Measurements from ENCODE around the gene DNAH17.

Gene DNAH17

GRCh38 chr17:78598013-78598471 lies 20.8 kb upstream of the DNAH17 start:
- ChIA-PET POLR2A (ENCODE audit: low non-redundant PET) (no interaction called here), CTCF (interaction anchor here (1.3 kb wide), 1 partner anchor 111 kb away, joined by 5 read pairs; no protein-coding TSS in a partner anchor)
- no peak for DNase-seq (ENCODE audit: low spot score)
- H3K27ac ChIP-seq: no peak overlapping the region
- TF ChIP-seq CTCF (conservative IDR thresholded peaks at IDR 0.05; ENCODE audit: low read depth): no peak

DNA sequence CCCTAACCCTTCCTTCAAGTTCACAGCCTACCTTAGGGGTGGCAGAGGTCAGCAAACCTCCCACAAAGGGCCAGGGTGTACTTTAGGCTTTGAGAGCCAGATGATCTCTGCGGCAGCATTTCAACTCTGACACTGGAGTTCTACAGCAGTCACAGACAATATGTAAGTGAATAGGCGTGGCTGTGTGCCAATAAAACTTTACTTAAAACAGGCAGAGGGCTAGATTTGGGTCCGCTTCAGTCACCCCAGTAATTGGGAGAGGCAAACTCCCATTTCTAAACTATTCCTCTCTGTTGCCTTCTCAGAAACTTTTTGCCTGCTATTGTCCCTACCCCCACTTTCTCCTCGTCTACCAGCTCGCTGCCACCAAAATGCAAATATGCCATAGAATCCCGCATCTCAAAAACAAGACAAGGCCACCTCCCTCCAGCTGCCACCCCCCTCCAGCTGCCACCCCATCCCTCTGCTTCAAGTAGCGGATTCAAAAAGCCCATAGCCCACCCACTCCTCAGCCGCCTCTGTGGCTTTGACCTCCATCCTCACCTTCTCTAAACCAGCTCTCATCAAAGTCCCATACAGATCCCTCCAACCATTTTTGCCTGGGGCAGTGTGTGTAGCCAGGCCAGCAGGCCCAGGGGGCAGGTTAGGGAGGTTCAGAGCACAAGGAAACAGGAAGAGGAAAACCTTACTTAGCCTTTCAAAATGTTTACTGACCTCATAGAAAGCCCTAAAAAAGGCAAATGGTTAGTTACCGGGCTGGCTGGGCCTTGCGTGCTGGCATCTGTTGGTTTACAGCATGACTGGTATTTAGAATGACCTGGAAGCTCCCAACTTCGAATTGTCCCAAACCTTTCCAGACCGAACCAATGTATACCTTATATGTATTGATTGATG lies 19.9 kb upstream of the DNAH17 start:
- ChIA-PET CTCF (interaction anchor here (0.7 to 1.3 kb wide), 2 partner anchors 92 to 112 kb away, joined by 4 to 5 read pairs; no protein-coding TSS in a partner anchor), POLR2A (ENCODE audit: low non-redundant PET) (no interaction called here)
- no peak for TF ChIP-seq CTCF (conservative IDR thresholded peaks at IDR 0.05; ENCODE audit: low read depth)
- DNase-seq (ENCODE audit: low spot score): no peak
- peak overlapping the region; percentile 22; the same call in 1 of the 2 replicates for H3K27ac ChIP-seq

GRCh38 chr17:78595135-78595810 lies 18.1 kb upstream of the DNAH17 start:
- TF ChIP-seq CTCF (conservative IDR thresholded peaks at IDR 0.05; ENCODE audit: low read depth): no peak
- ChIA-PET POLR2A (ENCODE audit: low non-redundant PET) (no interaction called here), CTCF (no interaction called here)
- no peak overlapping the region for H3K27ac ChIP-seq
- DNase-seq (ENCODE audit: low spot score): no peak

DNA sequence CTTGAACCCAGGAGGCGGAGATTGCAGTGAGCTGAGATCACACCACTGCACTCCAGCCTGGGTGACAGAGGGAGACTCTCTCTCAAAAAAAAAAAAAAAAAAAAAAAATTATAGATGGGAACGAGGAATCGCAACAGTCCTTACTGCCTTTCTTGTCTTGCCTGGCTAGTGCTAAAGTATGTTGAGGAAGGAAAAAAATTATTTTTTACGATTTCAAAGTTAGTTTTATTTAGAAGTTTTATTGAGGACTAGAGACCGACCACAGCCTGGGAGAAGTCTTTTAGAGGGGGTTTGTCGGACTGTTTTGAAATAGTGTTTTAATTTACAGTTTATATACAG lies 15.8 kb upstream of the DNAH17 start:
- DNase-seq (ENCODE audit: low spot score): no peak
- ChIA-PET CTCF (no interaction called here), POLR2A (ENCODE audit: low non-redundant PET) (no interaction called here)
- TF ChIP-seq CTCF (conservative IDR thresholded peaks at IDR 0.05; ENCODE audit: low read depth): no peak
- H3K27ac ChIP-seq: peak overlapping the region; percentile 95

GRCh38 chr17:78591263-78591671 lies 14.1 kb upstream of the DNAH17 start:
- no peak for TF ChIP-seq CTCF (conservative IDR thresholded peaks at IDR 0.05; ENCODE audit: low read depth)
- CTCF ChIA-PET: no interaction called here
- POLR2A ChIA-PET (ENCODE audit: low non-redundant PET): no interaction called here
- DNase-seq (ENCODE audit: low spot score): no peak
- peak overlapping the region; percentile 95 for H3K27ac ChIP-seq

DNA sequence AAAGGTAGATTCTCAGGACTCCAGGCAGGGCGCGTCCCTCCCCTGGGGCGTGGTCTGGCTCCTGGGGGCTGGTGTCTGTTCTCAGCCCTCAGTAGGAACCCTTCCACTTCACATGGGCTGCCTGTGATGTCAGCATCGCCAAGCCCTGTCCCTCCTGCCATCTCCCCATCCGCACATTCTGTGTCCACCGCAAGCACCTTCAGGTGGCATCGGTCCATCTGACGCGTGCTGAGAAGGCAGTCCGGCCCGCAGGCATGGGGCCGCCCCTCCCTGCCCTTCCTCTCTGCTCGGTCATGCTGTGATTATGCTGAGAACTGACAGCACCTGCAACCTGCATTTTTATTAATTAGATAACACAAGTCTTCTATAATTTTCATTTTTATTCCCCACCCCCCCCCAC lies 12.7 kb upstream of the DNAH17 start:
- H3K27ac ChIP-seq: peak overlapping the region; percentile 95
- DNase-seq (ENCODE audit: low spot score): peak; percentile 17
- TF ChIP-seq CTCF (conservative IDR thresholded peaks at IDR 0.05; ENCODE audit: low read depth): no peak
- POLR2A ChIA-PET (ENCODE audit: low non-redundant PET): no interaction called here
- CTCF ChIA-PET: interaction anchor here (0.6 to 0.7 kb wide), 2 partner anchors 31 to 32 kb away, joined by 3 to 4 read pairs; no protein-coding TSS in a partner anchor
